GM12873 (cell line): ENCODE results near the gene ANKRD33.

Experiments
- TF ChIP-seq, protein P1 (sequence below): IDR thresholded peaks from 2 replicates; pipeline ENCODE4 v1.5.1; 2012; ENCODE audit warnings: low read depth, mild to moderate bottlenecking, moderate library complexity, low read length, control low read depth; ENCODE audit not compliant: insufficient read depth; ENCODE audit errors: missing control alignments

Gene ANKRD33

DNA sequence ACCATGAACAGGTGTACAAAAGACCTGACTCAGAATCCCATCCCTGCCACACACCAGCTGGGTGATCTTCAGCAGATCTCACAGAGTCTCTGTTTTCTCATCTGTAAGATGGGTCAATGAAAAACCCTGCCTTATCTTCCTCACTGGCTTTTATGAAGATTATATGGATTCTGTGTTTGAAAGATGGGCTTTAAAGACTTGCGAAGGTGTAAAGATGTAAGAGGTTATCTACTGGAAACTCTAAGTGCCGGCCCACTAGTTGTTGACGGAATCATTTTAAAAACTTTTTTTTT, 15.3 kb upstream of the ANKRD33 start:
- TF ChIP-seq, protein P1, sequence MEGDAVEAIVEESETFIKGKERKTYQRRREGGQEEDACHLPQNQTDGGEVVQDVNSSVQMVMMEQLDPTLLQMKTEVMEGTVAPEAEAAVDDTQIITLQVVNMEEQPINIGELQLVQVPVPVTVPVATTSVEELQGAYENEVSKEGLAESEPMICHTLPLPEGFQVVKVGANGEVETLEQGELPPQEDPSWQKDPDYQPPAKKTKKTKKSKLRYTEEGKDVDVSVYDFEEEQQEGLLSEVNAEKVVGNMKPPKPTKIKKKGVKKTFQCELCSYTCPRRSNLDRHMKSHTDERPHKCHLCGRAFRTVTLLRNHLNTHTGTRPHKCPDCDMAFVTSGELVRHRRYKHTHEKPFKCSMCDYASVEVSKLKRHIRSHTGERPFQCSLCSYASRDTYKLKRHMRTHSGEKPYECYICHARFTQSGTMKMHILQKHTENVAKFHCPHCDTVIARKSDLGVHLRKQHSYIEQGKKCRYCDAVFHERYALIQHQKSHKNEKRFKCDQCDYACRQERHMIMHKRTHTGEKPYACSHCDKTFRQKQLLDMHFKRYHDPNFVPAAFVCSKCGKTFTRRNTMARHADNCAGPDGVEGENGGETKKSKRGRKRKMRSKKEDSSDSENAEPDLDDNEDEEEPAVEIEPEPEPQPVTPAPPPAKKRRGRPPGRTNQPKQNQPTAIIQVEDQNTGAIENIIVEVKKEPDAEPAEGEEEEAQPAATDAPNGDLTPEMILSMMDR, result no peak

DNA sequence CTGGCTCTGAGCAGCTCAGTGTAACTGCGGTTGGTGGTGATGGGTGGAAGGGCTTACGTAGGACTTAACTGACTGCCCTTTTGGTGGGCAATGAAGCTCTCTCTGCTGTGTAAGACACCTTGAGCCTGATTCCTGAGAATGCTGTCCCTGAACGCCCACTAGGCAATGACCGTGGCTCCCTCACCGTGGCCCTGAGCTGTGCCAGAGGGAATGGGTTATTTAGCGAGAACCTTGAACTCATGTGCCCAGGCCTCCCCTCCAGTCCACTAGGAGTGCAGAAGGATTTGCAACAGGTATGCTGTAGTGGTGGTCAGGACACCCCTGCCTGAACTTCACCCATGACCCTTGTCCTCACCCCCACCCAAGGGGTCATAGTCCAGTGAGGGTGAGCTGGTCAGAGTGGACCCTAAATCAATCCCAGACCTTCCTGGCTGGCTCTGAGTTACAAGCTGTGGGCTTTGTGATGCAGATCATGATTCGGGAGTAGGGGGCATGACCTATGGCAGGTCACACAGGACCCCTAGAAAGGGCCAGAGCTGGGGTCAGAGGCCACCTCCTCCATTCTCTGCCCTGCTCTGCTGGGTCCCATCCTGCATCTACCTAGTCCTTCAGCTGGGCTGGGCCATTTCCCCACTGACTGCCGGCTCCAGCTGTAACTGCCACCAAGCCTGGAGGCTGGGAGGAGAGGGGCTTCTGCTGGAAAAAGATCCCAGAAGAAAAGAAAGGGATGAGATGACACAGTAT, 14.5 kb upstream of the ANKRD33 start:
- TF ChIP-seq, protein P1, result no peak

DNA sequence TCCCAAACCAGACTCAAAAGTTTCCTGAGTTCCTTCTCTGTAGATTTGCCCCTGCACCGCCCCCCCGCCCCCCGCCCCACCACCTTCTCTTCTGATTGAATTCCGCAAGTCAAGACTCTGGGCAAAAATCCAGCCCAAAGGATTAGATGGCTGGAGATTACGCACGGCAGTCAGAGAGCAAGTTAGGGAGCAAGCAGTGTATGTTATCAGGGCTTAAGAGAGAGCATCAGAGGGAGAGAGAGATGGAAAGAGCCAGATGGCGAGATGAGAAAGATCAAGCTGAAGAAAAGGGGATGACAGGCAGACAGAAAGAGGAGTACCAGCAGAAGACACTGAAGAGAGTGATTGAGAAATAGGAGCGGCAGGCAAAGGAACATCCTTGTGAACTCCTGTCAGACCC, 13.9 kb upstream of the ANKRD33 start:
- TF ChIP-seq, protein P1, result no peak

DNA sequence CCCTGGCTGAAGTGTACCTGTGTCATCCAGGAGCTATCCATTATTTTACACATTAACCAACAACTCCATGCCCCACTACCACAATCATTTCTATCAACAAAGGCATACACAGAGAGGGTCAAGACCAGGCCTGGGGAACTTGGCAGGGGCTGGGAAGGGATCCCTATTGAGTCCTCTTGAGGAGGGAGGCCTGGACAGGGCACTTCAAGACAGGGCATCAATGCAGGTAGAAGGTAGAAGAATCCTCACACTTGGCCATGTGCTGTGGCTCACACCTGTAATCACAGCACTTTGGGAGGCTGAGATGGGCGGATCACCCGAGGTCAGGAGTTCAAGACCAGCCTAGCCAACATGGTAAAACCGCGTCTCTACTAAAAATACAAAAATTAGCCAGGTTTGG, 13.4 kb upstream of the ANKRD33 start:
- TF ChIP-seq, protein P1, result no peak

DNA sequence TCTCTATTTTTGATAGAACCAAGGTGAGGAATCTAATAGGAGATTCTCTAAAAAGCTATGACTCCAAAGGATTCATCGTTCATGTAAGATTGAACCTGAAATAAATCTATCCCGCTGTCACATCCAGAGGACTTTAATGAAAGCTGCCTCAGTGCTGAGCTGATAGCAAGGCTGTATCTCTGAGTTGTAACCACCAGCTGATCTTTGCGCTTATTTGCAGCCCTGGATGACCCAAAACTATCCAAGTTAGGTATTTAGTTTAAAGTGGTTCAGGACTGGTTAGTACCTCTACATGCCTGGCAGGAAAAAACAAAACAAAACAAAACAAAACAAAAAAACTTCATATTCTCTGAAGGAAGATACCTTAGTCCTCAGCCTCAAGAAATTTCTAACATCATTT, 8.8 kb upstream of the ANKRD33 start:
- TF ChIP-seq, protein P1, result no peak

DNA sequence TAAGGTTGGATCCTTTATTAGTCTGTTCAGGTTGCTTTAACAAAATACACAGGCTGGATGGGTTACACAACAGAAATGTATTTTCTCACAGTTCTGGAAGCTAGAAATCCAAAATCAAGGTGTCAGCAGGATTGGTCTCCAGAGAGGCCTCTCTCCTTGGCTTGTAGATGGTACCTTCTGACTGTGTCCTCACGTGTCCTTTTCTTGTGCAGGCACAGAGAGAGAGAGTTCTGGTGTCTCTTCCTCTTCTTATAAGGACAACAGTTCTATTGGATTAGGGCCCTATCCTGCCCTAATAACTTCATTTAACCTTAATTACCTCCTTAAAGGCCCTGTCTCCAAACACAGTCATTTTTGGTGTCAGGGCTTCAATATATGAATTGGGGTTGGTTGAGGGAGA, 4.6 kb upstream of the ANKRD33 start:
- TF ChIP-seq, protein P1, result no peak

DNA sequence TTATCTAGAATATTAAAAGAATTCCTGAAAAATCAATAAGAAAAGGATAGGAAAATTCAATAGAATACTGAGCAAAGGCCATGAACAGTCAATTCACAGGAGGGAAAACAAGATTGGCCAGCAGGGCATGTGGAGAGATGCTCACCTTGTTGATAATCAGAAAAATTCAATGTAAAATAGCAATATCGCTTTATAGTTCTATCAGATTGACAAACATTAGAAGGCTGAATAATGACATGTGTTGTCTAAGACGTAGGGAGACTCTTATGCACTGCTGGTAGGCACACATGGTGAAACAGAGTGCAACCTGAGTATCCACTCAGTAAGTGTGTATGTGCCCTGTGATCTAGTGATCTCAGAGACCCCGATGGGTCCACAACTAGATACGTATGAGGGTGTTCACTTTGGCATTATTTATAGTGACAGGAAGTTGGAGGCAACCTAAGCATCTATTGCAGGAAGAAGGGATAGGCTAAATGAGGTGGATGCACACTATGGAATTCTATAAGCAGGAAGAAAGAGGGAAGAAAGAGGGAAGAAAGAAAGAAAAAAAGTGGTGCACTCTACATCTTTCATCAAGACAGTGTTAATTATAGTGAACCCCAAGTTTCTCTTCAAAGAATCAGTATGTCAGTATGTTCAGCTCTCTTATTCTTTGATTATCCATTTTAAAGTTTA, 3.8 kb upstream of the ANKRD33 start:
- TF ChIP-seq, protein P1, result no peak
